Left kidney (tissue), 8 donors: ENCODE results near the gene ACOT6. TPM values are rescaled to one million over a fixed set of nuclear protein-coding genes. Genes with fewer than 3 reads are reported as not detected.
"Not testable (repeated sequence)": the region's sequence is repeated elsewhere in the genome, so short reads cannot be mapped to it uniquely, and the experiment has no call there.

Source experiments
- DNase-seq: peaks from one replicate; pipeline ENCODE4 v3.0.0-alpha.2; 2013
- long read RNA-seq, 8 donors: transcript quantifications; one replicate each; lab custom pipeline, GENCODE V29; 2026
- polyA plus RNA-seq: library from polyadenylated mRNA; unstranded; fragments of 120-200 nt; gene quantifications from one replicate; pipeline ENCODE4 v1.2.1, GENCODE V29; 2013; ENCODE audit not compliant: insufficient read length

ACOT6 gene
- polyA plus RNA-seq: 0.25 TPM
- long read RNA-seq, donor 1: 0 reads
- long read RNA-seq, donor 2: 0 reads
- long read RNA-seq, donor 3: 0 reads
- long read RNA-seq, donor 4: 0 reads
- long read RNA-seq, donor 5, partial matches to known transcripts: 0 of 1 reads
- long read RNA-seq, donor 5, other reads (novel, unspliced or antisense): 0 of 1 reads
- long read RNA-seq, donor 6: 0 reads
- long read RNA-seq, donor 7: 0 reads
- long read RNA-seq, donor 8: 0 reads

GRCh38 chr14:73612339-73613045 is at the start of gene ACOT6:
ACOT6 (plus strand) TSS chr14:73612517; CDS start chr14:73612572, 55 bp downstream.
- DNase-seq: peak; percentile 59

- DNase-seq: not testable (repeated sequence)
These were observed 49.6 kb upstream of the ACOT6 start for GRCh38 chr14:73562696-73563095.

GRCh38 chr14:73566431-73566830 is 45.9 kb upstream of the ACOT6 start:
- not testable (repeated sequence) for DNase-seq

- not testable (repeated sequence) for DNase-seq
These were observed 45.4 kb upstream of the ACOT6 start for GRCh38 chr14:73566935-73567334.

- no peak for DNase-seq
These were observed 45.0 kb upstream of the ACOT6 start for GRCh38 chr14:73567358-73567757.

GRCh38 chr14:73567951-73568885 is 44.1 kb upstream of the ACOT6 start:
- DNase-seq: peak; percentile 10

- DNase-seq: not testable (repeated sequence)
These were observed 43.5 kb upstream of the ACOT6 start for GRCh38 chr14:73568886-73569184.

- peak; percentile 89 for DNase-seq
These were observed 42.9 kb upstream of the ACOT6 start, which contains the start of gene ACOT2 for GRCh38 chr14:73569185-73569958. ACOT2 (plus strand) TSS chr14:73569213; CDS start chr14:73569241, 28 bp downstream.

- DNase-seq: not testable (repeated sequence)
These were observed 41.4 kb upstream of the ACOT6 start for GRCh38 chr14:73570913-73571312.

- peak; percentile 8 for DNase-seq
These were observed 39.3 kb upstream of the ACOT6 start for GRCh38 chr14:73573034-73573433.

GRCh38 chr14:73573740-73574139 is 38.6 kb upstream of the ACOT6 start:
- not testable (repeated sequence) for DNase-seq

GRCh38 chr14:73574251-73574650 is 38.1 kb upstream of the ACOT6 start:
- not testable (repeated sequence) for DNase-seq

- DNase-seq: no peak
These were observed 35.9 kb upstream of the ACOT6 start for GRCh38 chr14:73576391-73576790.

- not testable (repeated sequence) for DNase-seq
These were observed 35.1 kb upstream of the ACOT6 start for GRCh38 chr14:73577214-73577613.

GRCh38 chr14:73582102-73582979 is 30.0 kb upstream of the ACOT6 start:
- not testable (repeated sequence) for DNase-seq

GRCh38 chr14:73588695-73589094 is 23.6 kb upstream of the ACOT6 start:
- DNase-seq: no peak

GRCh38 chr14:73589116-73589515 is 23.2 kb upstream of the ACOT6 start:
- no peak for DNase-seq

- DNase-seq: not testable (repeated sequence)
These were observed 21.7 kb upstream of the ACOT6 start for GRCh38 chr14:73590673-73591004.

- peak; percentile 40 for DNase-seq
These were observed 20.4 kb upstream of the ACOT6 start, which contains the start of gene ACOT4 for GRCh38 chr14:73591690-73592449. ACOT4 (plus strand) TSS chr14:73591873; CDS start chr14:73591960, 87 bp downstream.

- DNase-seq: no peak
These were observed 17.8 kb upstream of the ACOT6 start for GRCh38 chr14:73594491-73594890.
